Loucy (cell line): ENCODE data around the gene NTF4.

Experiments
- EZH2phosphoT487 ChIP-seq: fragments of 200-600 bp; IDR thresholded peaks from 2 replicates; pipeline ENCODE4 v1.6.1; 2018; ENCODE audit warnings: antibody characterized with exemption, mild to moderate bottlenecking, moderate library complexity, borderline replicate concordance
- TF ChIP-seq, protein P1 (sequence below): fragments of 200-600 bp; sonication (generic); conservative IDR thresholded peaks from 2 replicates; pipeline ENCODE4 v1.5.1; 2014; ENCODE audit warnings: mild to moderate bottlenecking, antibody characterized with exemption, low read length

DNA sequence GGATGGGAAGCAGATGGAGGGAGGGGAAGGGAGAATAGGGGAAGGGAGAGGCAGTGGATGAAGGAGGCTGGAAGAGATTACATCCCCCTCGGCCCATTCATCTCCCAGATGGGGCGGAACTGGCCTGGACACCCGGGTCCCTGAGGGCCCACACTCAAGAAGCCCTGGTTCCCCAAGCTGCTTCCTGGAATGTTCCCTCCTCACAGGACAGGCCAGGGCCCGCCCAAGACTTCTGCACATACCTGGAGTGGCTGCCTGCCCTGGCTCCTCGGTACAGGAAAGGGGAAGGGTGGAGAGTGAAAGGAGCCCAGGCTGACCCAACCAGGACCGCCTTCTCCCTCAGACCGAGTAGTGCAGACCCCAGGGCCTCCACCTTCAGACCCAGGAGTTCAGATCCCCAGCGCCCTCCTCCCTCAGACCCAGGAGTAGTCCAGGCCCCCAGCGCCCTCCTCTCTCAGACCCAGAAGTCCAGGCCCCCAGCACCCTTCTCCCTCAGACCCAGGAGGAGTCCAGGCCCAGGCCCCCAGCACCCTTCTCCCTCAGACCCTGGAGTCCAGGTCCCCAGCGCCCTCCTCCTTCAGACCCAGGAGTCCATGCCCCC is 489 bp downstream of the NTF4 start:
- TF ChIP-seq, protein P1, sequence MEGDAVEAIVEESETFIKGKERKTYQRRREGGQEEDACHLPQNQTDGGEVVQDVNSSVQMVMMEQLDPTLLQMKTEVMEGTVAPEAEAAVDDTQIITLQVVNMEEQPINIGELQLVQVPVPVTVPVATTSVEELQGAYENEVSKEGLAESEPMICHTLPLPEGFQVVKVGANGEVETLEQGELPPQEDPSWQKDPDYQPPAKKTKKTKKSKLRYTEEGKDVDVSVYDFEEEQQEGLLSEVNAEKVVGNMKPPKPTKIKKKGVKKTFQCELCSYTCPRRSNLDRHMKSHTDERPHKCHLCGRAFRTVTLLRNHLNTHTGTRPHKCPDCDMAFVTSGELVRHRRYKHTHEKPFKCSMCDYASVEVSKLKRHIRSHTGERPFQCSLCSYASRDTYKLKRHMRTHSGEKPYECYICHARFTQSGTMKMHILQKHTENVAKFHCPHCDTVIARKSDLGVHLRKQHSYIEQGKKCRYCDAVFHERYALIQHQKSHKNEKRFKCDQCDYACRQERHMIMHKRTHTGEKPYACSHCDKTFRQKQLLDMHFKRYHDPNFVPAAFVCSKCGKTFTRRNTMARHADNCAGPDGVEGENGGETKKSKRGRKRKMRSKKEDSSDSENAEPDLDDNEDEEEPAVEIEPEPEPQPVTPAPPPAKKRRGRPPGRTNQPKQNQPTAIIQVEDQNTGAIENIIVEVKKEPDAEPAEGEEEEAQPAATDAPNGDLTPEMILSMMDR: no peak
- no peak for TF ChIP-seq EZH2phosphoT487
